NCI-H460 (cell line): ENCODE measurements around the gene FGD3. TPM values are rescaled to one million over a fixed set of nuclear protein-coding genes. Genes with fewer than 3 reads are reported as not detected.
"Not testable (repeated sequence)": the region's sequence is repeated elsewhere in the genome, so short reads cannot be mapped to it uniquely, and the experiment has no call there.

Experiments
- DNase-seq: peaks from one replicate; pipeline ENCODE4 v3.0.0-alpha.2; 2016; ENCODE audit warnings: low read depth; ENCODE audit errors: extremely low read depth
- polyA plus RNA-seq: library from polyadenylated mRNA; depleted of rRNA; stranded (reverse); fragments of >200 nt; gene quantifications from 2 replicates; pipeline ENCODE4 v1.2.3, GENCODE V29; 2014; cell fraction: nucleus; rRNA removed
- total RNA-seq: library from RNA; depleted of rRNA; stranded (reverse); fragments of >200 nt; shearing (Covaris generic); gene quantifications from 2 replicates; pipeline ENCODE4 v1.2.3, GENCODE V29; 2014; rRNA removed

Gene FGD3, protein sequence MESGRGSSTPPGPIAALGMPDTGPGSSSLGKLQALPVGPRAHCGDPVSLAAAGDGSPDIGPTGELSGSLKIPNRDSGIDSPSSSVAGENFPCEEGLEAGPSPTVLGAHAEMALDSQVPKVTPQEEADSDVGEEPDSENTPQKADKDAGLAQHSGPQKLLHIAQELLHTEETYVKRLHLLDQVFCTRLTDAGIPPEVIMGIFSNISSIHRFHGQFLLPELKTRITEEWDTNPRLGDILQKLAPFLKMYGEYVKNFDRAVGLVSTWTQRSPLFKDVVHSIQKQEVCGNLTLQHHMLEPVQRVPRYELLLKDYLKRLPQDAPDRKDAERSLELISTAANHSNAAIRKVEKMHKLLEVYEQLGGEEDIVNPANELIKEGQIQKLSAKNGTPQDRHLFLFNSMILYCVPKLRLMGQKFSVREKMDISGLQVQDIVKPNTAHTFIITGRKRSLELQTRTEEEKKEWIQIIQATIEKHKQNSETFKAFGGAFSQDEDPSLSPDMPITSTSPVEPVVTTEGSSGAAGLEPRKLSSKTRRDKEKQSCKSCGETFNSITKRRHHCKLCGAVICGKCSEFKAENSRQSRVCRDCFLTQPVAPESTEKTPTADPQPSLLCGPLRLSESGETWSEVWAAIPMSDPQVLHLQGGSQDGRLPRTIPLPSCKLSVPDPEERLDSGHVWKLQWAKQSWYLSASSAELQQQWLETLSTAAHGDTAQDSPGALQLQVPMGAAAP
- total RNA-seq: 0.87 and 1.1 TPM in 2 replicates
- polyA plus RNA-seq: 2.0 and 2.8 TPM in 2 replicates

DNA sequence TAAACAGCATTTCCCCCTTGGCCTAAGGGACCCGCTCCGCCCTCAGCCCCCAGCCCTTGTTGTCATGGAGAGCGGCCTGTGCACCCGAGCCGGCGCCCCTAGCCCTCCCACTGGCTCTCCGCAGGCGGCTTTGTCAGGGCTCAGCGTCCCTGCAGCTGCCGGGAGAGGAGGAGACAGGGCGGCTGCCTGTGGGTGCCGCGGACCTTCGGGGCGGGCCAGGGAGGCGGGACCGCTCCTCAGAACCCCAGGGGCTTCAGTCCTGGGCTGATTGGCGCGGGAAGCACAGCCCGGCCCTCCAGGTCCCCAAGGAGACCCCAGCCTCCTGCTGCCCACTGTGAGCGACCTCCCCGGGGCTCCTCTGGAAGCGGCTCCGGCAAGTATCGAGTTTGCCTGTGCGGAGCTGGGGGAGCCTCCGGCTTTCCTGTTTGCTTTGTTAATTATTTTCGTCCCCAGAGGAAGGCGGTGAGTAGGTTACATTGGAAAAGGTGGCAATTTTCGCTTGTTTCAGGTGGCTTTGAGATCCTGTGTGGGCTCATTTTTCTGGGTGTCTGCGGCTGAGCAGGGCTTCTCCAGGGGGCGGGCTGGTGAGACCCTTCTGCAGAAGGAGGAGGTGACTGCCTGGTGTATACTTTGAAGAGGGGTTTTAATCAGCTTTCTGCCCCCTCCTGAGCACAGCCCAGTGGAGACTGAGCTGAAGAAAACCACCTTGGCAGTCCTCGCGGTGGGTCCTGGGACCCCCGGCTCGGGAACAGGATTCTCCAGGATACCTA, at the start of gene FGD3:
Gene FGD3, plus strand, starts transcription at position 256 of the 770 bp plus-strand sequence. CDS start 28,734 bp downstream, outside the sequence.
- no peak for DNase-seq

DNA sequence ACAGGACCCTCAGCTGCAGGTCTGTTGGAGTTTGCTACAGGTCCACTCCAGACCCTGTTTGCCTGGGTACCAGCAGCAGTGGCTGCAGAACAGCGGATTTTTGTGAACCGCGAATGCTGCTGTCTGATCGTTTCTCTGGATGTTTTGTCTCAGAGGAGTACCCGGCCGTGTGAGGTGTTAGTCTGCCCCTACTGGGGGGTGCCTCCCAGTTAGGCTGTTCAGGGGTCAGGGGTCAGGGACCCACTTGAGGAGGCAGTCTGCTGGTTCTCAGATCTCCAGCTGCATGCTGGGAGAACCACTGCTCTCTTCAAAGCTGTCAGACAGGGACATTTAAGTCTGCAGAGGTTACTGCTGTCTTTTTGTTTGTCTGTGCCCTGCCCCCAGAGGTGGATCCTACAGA, 42.2 kb upstream of the FGD3 start:
- DNase-seq: not testable (repeated sequence)

DNA sequence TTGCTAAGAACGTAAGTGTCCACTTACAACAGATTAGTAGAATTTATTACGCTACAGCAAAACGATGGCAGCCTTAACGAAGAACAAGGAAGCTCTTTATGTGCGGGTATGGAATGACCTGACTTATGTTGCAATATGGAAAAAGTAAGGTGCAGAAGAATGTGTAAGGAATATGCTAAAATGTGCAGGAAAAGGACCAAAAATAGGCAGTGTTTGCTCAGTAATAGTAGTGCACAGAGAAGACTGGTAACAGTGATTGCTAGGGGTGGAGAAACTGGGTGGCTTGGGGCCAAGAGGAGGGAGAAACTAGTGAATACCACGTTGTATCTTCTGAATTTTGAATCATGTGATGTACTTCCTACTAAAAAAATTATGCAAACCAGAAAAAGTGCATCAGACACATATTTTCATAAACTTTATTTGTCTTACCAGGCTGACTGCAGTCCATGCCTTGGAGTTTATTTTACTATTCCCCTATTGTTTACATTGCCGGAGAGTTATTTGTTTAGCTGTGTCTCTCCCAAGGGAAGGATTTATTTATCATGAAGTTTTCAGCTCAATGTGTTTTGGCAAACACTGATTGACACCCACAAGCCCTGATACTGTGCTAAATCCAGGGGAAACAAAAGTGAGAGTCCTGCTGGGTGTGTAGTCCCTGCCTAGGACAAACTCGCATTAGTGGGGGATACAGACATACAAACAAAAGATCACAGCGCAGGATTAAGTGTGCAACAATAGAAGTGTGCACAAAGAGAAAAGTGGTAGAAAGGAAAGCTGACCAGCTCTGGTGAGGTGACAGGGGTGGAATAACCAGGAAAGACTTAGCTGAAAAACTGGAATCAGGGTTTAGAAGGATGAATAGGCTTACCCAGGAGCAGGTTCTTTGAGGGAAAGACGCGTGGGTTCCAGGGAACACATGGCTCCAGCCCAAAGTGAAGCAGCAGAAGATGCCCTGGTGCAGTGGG, 35.5 kb upstream of the FGD3 start:
- DNase-seq: peak; percentile 91

DNA sequence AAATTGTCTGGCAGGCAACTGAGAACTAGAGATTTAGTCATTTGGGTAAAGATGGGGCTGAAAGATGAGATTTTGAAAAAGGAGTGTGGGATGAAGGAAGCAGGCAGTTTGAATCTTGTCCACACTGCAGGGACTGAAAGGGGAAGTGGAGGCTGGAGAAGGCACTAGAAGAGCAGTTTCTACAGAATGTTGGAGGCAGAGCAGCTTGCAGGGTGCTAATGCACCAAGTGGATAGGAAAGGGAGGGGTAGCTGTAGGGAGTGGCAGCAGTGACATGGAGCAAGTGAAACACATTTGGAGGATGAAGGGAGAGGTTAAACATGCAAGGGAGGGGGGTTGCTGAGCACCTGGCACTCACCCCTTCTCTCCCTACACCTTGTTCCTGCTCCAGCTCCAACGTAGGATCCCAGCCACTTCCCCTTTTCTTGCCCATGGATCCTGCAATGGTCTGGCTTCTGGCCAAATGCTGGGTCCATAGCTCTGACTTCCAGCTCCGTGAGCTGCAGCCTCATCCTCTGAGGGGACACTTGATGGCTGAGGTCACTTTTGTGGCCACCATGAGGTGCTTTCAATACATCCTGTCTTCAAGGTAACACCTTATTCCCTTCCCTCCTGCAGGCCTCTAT, 30.0 kb upstream of the FGD3 start:
- no peak for DNase-seq

DNA sequence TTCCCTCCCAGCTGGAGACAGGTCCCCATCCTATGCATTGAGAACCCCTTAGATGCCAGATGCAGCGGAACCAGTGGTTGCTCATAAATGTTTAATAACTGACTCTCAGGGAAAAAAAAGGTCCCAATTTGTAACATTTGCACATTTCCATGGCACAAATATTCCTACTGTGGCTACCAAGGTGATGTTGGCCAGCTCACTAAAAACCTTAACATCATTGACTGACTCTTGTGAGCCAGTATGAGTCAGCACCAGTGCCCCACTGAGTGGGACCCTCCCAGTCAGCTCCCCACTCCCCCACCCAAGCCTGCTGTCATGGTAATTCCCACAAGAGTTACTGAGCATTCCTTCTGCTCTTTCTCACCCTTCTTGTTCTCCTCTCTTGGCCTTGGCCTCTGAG, 26.9 kb upstream of the FGD3 start:
- DNase-seq: no peak

DNA sequence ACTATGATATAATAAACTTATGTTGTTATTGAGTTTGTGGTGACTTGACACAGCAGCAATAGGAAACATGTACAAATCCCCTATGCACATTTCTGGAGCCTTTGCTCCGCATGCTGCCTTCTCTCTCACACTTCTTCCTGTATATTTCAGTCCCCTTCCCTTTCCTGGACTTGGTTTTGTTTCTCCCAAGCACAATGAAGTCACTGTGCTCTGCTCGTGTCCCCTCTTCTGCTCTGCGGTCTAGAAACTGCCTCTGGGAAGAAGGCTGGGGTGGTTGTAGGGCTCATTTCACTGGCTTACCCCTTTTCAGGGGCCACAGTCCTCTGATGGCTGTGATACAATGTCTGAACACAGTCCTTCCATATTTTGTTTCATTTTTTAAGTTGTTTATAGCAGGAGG, 15.7 kb upstream of the FGD3 start:
- no peak for DNase-seq

DNA sequence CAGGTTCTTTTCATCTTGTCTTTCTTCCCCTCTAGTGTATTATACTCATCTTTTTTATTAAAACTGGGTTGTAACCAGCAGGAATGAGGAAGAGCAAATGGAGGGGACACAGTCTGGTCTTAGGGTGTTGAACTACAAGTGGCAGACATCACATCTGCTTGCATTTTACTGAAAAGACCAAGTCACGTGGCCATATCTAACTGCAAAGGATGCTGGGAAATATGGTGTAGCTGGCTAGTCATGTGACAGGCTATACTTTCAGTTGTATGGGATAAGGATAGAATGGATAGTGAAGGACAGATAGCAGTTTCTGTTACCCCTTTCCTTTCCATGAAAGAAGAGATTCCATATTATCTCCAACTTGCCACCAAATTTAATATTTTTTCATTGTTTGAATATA, 13.0 kb upstream of the FGD3 start:
- no peak for DNase-seq

DNA sequence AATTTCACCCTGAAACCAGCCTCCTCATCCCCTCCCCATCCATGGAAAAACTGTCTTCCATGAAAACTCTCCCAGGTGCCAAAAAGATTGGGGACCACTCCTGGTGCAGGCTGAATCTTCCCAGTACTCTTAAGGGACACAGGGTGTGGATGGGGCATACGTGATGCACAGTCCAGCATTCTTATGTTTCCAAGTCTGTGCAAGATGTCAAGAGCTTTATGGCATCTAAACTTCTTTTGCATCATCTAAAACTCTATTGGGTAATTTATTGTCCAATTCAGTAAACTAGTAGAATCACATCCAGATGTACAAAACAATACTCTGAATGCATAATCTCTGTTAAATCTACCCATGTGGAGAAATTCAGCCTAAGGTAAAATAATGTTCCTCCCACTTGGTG, 9.3 kb upstream of the FGD3 start:
- no peak for DNase-seq

DNA sequence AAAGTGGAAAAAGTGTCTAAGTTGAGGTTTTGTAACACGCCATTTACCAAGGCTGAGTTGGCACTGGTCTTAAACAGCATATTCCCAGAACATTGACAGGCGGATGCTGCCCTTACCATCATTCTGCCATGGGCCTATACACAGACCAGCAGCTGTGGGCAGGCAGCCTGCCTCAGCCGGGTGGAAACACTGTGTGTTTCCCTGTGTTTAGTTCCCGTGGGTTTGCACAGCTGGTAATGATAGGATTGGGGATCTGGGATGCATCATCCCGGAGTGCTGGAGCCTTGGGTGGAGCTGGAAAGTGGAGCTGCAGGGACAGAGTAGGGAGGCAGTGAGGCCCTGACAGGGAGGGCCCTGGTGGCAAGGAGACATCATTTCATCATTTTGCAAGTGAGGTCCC, 5.5 kb upstream of the FGD3 start:
- DNase-seq: no peak

DNA sequence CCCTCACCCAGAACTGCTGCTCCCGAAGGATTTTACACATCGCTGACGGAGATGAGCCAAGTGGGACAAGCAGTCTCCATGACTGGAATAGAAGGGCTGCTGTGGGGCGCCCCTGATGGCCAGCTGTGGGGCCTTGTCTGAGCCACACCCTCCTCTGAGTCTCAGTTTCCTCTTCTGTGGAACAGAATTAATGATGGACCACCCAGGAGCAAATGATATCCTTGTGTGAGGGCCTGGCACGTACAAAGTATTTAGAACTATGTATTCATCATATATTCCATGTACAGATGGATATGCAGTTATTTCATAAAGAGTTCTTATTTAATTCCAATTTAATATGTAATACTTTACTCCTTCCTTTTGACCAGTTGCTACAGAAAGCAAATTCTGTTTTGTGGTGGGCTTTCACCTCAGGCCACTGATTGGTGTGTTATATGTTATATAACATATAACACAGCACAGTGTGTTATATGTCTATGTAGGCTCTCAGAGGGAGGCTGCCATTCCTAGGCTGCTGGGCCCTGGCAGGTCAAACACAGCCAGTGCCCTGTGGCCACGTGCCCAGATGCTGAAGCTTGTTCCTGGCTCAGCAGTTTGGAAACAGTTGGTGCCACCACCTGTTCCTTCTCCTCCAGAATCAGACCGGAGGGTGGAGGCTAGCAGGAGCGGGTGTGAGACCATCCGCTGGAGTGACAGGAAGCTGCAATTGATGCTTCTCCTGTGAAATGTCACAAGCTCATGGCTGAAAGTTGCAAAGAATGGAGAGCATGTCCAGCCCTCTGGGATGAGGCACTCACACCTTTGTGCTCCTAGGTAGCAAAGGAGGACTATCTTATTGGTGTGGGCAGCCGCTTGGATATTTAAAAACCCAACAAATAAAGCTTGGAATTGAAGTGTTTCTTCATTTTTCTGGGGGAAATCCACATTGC, 4.4 kb upstream of the FGD3 start:
- no peak for DNase-seq

DNA sequence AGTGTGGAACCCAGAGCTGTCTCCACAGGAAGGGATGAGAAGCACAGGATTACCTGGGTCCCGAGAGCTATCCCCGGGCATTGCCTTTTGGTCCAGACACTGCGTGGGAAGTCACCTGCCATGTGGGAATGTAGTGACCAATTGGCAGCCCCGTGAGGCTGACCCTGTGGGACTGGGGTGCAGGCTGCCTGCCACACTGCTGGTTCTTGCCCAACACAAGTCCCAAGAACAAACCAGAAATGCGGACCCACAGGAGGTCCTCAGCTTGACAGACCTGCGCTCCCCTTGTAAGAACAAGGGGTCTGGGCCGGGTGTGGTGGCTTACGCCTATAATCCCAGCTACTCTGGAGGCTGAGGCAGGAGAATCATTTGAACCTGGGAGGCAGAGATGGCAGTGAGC, 2.4 kb upstream of the FGD3 start:
- DNase-seq: no peak

DNA sequence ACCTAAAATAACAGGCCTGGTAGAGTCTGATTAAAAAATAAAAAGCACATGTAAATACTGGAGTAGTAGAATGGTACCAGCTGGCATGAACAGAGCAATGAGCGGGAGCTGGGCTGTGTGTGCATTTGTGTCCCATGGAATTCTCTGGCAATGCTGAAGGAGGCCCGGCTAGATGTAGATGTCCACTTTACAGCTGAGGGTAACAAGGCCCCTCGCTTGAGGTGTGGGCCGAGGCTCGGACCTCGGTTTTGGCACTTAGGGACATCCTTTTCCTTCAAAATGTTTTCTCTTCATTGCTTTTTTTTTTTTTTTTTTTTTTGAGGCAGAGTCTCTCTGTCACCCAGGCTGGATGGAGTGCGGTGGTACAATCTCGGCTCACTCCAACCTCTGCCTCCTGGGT, 1.5 kb upstream of the FGD3 start:
- no peak for DNase-seq

DNA sequence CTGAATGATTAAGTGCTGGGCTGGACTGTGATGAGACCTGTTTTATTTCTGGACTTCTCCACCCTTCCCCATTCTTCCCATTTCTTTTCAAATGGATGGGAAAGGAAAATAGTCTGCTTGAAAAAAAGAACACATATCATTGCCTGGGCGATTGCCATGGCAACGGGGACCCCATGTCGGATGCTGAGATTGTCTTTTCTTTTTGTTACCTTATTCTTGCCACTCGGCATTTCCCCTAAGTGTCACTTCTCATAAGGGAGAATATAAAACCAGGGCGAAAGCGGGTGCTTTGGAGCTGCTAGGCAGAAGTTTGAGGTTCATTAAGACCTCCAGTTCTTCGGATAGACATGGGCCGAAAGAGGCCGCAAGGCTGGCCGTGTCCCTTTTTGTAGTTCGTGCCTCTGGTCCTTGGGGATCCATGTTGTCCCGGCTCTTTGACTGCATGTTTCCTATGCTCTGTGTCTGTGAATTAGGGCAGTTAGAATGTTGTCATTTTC, 763 bp downstream of the FGD3 start:
- DNase-seq: no peak

DNA sequence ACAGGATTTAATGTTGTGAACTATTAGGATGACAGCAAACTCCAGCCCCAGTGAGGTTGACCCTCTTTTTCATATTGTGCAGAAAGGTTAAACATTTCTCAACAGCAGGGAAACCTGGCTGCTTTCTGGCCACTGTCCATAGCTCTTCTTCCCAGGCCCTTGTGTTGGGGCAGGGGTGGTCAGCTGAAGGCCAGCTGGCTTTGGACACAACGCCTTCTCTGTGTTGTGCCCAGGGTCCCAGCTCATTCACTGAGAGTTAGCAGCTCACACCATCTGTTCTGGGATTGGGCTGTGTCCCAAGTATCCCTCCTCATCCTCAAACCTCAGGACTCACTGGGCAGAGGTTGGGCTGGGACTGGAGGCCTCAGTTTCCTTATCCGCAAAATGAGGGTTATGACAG, 1.3 kb downstream of the FGD3 start:
- no peak for DNase-seq

DNA sequence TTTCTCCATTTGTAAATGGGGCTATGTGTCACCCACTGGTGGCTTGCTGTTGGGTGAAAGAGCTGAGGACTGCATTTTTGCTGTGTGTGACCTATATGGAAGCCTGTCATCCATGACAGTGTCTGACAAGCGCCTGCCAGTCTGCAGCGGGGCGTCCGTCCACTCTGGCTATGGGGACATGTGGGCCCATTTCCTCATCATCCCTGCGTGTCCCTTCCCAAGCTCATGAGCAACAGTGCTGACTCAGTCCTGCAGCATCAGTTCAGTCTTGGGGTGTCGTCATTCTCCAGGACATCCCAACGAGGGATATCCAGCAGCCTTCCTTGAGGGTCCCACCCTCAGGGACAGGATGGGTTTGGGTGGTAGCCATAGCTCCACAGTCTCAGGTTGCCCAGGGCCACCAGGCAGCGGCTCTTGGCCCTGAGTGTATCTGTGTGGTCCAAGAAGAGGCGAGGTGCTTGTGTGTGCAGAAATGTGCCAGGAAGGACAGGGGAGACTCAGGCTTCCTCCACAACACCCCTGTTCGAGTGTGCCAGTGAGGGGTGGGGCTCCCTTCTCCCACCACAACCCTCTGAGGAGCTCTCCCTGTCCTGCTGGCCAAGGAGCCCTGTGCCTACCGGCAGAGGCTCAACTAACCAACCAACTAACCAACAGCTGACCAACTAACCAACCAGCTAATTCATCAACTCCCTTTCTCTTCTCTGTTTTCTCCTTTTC, 2.1 kb downstream of the FGD3 start:
- no peak for DNase-seq

DNA sequence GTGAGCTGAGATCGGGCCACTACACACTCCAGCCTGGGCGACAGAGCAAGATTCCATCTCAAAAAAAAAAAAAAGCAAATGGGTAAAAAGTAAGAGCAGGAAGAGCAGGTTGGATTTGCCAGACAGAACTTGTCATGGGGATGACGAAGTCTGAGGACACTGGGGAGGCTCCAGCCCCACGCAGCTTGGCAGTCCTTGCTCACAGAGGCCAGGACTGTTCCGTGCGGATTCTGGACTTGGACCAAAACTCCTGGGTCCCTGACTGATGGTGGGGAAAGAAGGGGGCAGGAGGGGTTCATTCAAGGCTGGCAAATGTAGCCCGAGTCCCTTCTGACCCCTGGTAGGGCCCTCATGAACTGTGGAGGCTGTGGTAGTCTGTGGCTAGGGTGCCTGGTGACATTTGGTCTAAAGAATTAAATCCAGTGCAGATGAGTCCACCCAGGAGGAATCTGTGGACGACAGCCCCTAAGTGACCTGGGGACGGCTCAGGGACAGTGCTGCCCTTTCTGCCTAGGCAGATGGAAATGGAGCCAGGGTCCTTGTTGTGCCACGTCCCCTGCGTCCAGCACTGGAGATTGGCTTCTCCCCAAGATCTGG, 3.1 kb downstream of the FGD3 start:
- DNase-seq: no peak

DNA sequence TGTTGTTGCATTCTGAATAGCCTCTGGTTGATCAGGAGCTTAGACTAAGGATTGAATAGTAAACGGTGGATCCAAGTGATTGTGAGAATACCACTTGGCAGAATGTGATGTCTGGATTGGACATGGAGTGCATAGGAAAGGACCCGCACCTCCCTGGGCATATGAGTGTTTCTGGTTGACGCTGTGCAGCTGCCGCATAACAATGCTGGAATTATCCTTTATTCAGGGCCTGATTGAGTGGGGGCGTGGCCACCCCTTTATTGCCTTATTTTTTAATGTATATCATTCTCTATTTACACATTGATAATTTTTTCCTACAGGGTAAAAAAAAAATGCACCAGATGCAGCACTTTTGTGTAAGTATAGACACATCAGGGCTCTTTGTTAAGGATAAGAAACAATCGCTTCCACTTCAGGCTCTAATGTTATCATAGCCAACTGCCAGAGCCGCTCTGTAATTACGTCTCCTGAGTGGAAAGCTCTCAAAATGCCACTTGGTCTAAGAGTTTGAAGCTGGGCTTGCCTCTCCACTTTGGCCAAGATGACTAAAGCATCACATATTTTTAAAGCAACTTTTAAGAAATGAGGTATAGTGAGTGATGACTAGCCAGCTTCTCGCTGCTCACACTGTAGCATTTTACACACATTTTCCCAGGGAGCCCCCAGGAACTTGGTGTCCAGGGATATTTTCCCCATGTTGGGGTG, 5.7 kb downstream of the FGD3 start:
- DNase-seq: no peak
